Fibroblast of the aortic adventitia (primary cell): ENCODE measurements around the gene TARS1. TPM values are rescaled to one million over a fixed set of nuclear protein-coding genes. Genes with fewer than 3 reads are reported as not detected.
"Not testable (repeated sequence)": the region's sequence is repeated elsewhere in the genome, so short reads cannot be mapped to it uniquely, and the experiment has no call there.

Experiments used
- DNase-seq: peaks from one replicate; pipeline ENCODE4 v3.0.0-alpha.2; 2010; ENCODE audit warnings: low read depth
- H3K4me3 ChIP-seq: 2 replicates; pipeline ENCODE4 v1.5.1; 2011; ENCODE audit warnings: low read depth, mild to moderate bottlenecking, control low read depth, low read length, moderate library complexity
- CTCF ChIP-seq: IDR thresholded peaks from 2 replicates; pipeline ENCODE4 v1.5.1; 2011; ENCODE audit warnings: mild to moderate bottlenecking, low read length, control low read depth, inconsistent platforms; ENCODE audit not compliant: insufficient read depth
- total RNA-seq: library from RNA; depleted of rRNA; stranded (reverse); fragments of >200 nt; gene quantifications from 2 replicates; pipeline ENCODE4 v1.2.3, GENCODE V29; 2012; ENCODE audit warnings: low replicate concordance

TARS1 gene
- total RNA-seq, 1 donor, result 328 TPM

DNA sequence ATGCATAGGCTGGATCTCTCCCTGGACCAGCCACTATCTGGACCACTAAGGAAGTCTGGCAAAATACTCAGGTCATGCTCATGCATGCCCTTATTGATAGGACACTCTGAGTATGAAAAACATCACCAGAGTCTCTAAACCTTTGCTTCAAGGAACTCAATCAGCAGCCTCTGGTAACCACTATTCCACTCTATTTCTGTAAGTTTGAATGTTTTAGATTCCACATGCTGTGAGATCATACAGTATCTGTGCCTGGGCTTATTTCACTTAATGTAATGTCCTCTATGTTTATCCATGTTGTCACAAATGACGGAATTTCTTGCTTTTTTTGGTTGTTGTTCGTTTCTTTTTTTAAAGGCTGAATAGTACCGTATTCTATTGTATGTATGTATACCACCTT is 68.3 kb downstream of the TARS1 start:
- no peak for TF ChIP-seq CTCF
- peak; percentile 13 for DNase-seq
- H3K4me3 ChIP-seq, result no peak overlapping the region

DNA sequence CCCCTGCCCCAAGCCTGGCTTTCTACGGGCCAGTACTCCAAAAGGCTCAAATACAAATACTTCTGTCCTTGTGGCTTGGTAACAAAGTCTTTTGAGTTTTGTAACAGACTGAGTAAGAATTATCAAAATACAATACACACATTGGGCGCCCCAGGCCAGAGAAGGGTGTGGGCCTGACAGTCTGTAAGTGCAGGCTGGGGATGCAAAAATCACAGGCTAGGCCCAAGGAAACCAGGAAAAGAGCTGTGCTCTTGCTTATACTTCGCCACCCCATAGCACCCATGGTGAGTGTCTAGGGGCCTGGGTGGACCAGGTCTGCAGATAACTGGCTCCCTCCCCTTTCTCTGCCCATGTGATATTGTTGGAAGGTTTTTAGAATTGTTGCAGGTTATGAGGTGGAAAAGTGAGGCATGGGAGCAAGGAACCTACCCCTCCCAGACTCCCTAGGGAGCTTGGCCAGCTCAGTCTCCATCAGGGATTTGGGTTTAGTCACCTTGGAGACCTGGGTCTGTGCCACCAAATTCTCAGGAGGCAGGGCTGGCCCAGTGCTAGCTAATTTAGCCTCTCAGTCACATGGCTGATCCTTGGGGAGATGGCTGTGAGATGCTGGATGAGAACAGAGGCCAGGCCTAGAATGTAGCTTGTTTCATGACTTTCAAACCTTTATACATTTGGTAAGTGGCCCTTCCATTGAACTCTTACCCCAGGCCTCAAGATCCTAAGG is 72.9 kb downstream of the TARS1 start:
- DNase-seq, result peak; percentile 84
- TF ChIP-seq CTCF, result no peak
- no peak overlapping the region for H3K4me3 ChIP-seq

DNA sequence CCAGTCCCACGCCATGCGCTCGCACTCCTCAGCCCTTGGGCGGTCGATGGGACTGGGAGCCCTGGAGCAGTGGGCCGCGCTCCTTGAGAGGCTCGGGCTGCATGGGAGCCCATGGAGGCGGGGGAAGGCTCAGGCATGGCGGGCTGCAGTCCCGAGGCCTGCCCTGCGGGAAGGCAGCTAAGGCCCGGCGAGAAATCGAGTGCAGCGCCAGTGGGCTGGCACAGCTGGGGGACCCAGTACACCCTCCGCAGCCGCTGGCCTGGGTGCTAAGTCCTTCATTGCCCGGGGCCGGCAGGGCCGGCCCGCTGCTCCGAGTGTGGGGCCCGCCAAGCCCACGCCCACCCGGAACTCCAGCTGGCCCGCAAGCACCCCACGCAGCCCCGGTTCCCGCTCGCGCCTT is 74.6 kb downstream of the TARS1 start:
- not testable (repeated sequence) for DNase-seq, H3K4me3 ChIP-seq

- TF ChIP-seq CTCF, result no peak
- H3K4me3 ChIP-seq, result no peak overlapping the region
- DNase-seq, result peak; percentile 46
Observed at GRCh38 chr5:33516421-33516820, 75.7 kb downstream of the TARS1 start.
